AG10803 (cell line): Measurements from ENCODE around the gene NOX5.

Experiments
- DNase-seq: peaks from one replicate; pipeline ENCODE4 v3.0.0; 2010; ENCODE audit warnings: low read depth
- H3K4me3 ChIP-seq: 2 replicates; pipeline ENCODE4 v1.5.1; 2011; ENCODE audit warnings: mild to moderate bottlenecking, low read length, control low read depth
- TF ChIP-seq, protein P1 (sequence below): conservative IDR thresholded peaks from 2 replicates; pipeline ENCODE4 v1.5.1; 2011; ENCODE audit warnings: mild to moderate bottlenecking, low read length, control low read depth, inconsistent platforms

The NOX5 gene

DNA sequence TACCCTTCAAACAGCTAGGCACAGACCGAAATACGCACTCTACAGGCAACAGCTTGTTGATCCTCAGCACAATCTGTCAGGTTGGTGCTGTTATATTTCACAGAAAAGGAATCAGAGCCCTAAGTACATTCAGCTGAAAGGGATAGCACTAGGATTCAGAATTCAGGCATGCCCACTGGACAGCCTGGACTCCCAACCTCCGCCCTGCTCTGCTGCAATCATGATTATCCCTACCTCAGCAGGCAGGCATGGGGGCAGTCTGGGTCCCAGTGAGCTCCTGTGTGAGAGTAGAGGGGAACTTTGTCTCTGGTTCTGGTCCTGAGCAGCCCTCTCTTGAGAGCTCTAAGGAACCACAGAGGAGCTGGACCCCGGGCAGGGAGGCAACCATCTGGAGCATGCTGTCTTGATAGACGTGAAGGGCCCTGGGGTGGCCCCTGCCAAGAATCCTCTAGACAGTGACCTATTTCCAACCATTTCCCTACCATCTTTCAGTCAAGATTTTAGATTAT, 23.4 kb upstream of the NOX5 start:
- no peak for DNase-seq
- TF ChIP-seq, protein P1, sequence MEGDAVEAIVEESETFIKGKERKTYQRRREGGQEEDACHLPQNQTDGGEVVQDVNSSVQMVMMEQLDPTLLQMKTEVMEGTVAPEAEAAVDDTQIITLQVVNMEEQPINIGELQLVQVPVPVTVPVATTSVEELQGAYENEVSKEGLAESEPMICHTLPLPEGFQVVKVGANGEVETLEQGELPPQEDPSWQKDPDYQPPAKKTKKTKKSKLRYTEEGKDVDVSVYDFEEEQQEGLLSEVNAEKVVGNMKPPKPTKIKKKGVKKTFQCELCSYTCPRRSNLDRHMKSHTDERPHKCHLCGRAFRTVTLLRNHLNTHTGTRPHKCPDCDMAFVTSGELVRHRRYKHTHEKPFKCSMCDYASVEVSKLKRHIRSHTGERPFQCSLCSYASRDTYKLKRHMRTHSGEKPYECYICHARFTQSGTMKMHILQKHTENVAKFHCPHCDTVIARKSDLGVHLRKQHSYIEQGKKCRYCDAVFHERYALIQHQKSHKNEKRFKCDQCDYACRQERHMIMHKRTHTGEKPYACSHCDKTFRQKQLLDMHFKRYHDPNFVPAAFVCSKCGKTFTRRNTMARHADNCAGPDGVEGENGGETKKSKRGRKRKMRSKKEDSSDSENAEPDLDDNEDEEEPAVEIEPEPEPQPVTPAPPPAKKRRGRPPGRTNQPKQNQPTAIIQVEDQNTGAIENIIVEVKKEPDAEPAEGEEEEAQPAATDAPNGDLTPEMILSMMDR: no peak
- no peak overlapping the region for H3K4me3 ChIP-seq

DNA sequence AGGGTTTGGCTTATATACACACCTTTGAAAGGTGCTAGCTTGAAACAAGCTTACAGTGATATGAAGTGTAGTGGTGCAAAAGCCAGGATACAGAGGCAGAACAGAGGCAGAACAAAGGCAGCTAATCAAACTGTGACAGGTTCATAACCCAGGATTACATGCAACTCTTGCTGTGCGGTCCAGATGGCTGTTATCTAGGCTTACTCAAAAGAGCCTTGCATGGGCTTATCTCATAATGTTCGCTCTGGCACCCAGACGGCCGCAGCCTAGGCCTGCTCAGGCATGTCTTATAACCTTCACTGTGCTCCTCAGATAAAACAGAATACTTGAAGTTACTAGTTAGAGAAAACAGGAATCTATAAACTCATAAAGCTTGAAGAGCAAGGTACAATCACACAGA, 22.8 kb upstream of the NOX5 start:
- no peak for DNase-seq
- H3K4me3 ChIP-seq: no peak overlapping the region
- TF ChIP-seq, protein P1: no peak

DNA sequence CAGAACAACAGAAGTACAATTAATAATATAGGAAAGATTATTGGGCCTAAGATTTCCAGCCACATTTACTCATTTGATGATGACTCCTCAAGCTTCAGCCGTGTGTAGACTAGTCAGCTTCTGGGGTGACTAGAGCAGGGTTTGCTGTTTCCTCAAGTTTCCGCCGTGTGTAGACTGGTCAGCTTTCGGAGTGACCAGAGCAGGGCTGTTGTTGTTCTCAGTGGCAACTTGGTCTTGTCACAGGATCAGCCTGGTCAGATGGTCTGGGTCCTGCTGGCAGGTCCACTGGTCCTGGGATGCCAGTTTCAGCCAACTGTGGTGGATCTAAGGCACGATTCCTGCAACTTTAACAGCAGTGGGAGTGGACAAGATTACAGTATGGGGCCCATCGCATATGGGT, 21.8 kb upstream of the NOX5 start:
- H3K4me3 ChIP-seq: no peak overlapping the region
- TF ChIP-seq, protein P1: no peak
- no peak for DNase-seq

DNA sequence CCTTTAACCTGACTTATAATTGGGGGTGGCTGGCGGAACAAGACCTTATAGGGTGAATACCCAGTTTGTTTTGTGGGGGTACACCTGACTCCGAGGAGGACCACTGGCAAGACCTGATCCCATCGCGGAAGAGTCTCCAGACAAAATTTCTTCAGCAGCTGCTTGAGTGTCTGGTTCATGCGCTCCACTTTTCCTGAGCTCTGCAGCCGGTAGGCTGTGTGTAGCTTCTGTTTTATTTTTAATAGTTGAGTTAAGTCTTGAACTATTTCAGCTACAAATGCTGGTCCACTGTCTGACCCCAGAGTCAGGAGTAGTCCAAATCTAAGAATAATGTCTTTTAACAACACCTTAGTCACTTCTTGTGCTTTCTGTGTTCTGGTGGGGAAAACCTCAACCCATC, 21.2 kb upstream of the NOX5 start:
- TF ChIP-seq, protein P1: no peak
- no peak for DNase-seq
- H3K4me3 ChIP-seq: no peak overlapping the region

DNA sequence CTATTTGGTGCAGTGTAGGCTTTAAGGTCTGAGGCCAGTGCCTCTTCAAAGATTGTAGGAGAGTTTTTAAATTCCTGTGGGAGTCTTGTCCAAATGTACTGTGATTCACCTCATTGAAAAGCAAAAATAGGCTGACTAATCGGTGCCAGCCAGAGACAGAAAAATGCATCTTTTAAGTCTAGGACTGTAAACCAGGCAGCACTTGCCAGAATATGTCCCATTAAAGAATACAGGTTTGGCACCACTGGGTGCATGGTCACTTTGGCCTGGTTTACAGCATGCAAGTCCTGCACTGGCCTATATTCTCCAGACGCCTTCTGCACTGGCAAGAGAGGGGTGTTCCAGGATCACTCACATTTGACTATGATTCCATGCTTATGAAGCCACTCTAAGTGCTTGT, 20.3 kb upstream of the NOX5 start:
- peak; percentile 84 for DNase-seq
- TF ChIP-seq, protein P1: no peak
- no peak overlapping the region for H3K4me3 ChIP-seq

DNA sequence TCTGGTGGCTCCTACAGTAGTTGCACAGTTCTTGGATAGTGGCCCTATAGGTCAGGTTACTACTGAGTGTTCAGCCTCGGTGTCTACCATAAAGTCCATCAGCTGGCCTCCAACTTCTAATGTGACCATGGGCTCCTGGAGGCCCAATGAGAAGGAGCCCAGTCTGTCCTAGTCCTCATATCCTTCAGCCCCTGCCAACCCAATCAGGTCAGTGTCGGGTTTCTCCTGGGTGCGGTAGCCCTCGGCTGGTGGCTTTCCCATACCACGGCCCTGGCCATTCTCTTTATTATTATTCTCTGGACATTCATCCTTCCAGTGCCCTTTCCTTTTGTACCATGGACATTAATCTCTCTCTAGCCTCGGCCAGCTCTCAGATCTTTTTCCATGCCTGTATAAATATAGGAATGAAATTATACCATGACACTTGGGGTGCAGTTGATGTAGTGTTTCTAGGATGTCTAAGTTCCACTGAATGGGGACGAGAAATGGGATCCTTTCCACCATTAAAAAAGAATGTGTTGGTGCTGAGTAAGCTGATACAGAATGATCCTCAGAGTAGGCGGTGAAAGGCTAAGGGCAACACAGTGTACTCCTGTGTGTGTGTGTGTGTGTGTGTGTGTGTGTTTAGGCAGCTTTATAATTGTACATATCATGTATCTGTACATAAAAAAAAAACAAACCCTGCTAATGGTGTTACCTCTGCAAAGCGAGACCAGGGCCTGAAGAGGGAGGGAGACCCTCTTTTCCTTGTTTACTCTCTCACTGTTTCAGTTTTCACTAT, 19.3 kb upstream of the NOX5 start:
- DNase-seq: no peak
- TF ChIP-seq, protein P1: no peak
- H3K4me3 ChIP-seq: no peak overlapping the region

DNA sequence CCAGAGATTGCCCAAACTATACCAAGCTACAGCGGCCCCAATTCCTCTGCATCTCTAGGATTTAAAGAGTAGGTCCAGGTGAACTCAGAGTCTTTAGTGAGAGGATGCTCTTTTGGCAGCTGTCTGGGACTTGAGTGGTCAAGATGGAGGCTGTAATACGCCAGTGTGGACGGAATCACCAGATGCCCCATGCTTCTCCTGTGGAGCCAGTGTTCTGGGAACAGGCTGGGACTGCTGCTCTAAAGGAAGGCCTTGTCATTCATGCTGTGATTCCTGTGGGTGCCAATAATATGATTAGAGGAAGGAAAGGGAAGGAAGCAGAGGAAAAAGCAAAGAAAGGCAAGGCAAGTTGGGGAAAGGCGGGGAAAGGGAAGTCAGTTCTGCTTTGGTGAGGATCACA, 17.4 kb upstream of the NOX5 start:
- TF ChIP-seq, protein P1: no peak
- no peak for DNase-seq
- no peak overlapping the region for H3K4me3 ChIP-seq
